ENCODE data around the gene SPATA20.

GRCh38 chr17:50549256-50549941, 2.4 kb downstream of the SPATA20 start:
- no peak for TF ChIP-seq EZH2phosphoT487 (IDR thresholded peaks at IDR 0.05; ENCODE audit: borderline replicate concordance, low read depth, low read length)
- TF ChIP-seq, protein P1, sequence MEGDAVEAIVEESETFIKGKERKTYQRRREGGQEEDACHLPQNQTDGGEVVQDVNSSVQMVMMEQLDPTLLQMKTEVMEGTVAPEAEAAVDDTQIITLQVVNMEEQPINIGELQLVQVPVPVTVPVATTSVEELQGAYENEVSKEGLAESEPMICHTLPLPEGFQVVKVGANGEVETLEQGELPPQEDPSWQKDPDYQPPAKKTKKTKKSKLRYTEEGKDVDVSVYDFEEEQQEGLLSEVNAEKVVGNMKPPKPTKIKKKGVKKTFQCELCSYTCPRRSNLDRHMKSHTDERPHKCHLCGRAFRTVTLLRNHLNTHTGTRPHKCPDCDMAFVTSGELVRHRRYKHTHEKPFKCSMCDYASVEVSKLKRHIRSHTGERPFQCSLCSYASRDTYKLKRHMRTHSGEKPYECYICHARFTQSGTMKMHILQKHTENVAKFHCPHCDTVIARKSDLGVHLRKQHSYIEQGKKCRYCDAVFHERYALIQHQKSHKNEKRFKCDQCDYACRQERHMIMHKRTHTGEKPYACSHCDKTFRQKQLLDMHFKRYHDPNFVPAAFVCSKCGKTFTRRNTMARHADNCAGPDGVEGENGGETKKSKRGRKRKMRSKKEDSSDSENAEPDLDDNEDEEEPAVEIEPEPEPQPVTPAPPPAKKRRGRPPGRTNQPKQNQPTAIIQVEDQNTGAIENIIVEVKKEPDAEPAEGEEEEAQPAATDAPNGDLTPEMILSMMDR (conservative IDR thresholded peaks at IDR 0.05; ENCODE audit: low read length), result no peak

Data from OCI-LY7 (cell line).